ENCODE data around the gene BEX4. TPM values are rescaled to one million over a fixed set of nuclear protein-coding genes. Genes with fewer than 3 reads are reported as not detected.

Gene BEX4
- total and polyA plus RNA-seq, 12 donors = 24.5 to 150 (median 66.4) TPM

DNA sequence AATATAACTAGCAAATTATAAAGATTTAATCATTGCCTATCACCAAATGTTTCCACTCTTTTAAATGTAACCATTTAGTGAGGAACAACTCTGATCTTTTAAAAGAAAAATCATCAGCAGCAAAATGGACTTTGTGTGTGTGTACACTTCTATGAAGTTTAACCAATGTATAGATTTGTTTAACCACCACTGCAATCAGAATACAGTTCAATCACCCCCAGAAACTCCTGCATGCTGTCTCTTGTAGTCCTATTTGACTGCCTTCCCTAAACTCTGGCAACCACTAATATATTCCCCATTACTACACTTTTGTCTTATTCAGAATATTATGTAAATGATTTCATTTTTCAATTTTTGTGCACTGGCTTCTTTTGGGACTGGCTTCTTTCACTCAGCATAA, 41.7 kb downstream of the BEX4 start:
- peaks cover 3% of the 10 kb centered on the region for H3K27me3 ChIP-seq
- no peaks in the 10 kb centered on the region for H3K9me3 ChIP-seq (replicated peaks in 1 of 3)
- no peak overlapping the region for H3K4me3 ChIP-seq
- TF ChIP-seq, protein P1, sequence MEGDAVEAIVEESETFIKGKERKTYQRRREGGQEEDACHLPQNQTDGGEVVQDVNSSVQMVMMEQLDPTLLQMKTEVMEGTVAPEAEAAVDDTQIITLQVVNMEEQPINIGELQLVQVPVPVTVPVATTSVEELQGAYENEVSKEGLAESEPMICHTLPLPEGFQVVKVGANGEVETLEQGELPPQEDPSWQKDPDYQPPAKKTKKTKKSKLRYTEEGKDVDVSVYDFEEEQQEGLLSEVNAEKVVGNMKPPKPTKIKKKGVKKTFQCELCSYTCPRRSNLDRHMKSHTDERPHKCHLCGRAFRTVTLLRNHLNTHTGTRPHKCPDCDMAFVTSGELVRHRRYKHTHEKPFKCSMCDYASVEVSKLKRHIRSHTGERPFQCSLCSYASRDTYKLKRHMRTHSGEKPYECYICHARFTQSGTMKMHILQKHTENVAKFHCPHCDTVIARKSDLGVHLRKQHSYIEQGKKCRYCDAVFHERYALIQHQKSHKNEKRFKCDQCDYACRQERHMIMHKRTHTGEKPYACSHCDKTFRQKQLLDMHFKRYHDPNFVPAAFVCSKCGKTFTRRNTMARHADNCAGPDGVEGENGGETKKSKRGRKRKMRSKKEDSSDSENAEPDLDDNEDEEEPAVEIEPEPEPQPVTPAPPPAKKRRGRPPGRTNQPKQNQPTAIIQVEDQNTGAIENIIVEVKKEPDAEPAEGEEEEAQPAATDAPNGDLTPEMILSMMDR (IDR thresholded peaks at IDR 0.05) = no peak
- no peak for TF ChIP-seq POLR2A (IDR thresholded peaks at IDR 0.05)
- DNase-seq = no peak
- intact Hi-C loops (cut with DNase I) = no loop called here
- H3K36me3 ChIP-seq (replicated peaks in 1 of 2) = no peaks in the 10 kb centered on the region
- H3K4me1 ChIP-seq (replicated peaks in 1 of 2) = no peaks in the 10 kb centered on the region
- H3K27ac ChIP-seq = no peak overlapping the region

DNA sequence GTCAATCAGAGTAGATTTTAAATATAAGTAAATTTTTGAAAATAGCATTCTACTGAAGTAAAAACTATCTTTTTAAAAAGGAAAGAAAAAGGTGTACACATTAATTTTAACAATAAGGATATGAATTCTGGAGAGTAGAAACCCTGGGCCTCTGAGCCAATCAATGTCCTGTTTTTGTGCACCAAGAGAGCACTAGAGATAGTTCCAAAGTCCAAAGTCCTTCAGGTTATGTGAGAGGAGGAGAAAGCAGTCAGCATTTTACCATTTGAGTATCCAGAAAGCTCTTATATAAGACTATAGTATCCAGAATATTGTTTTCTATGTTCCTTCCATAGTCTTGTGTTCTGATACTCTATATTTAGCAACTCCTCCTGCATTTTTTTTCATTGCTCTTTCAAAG, 43.4 kb downstream of the BEX4 start:
- H3K4me3 ChIP-seq = no peak overlapping the region
- no peaks in the 10 kb centered on the region for H3K4me1 ChIP-seq (replicated peaks in 1 of 2)
- H3K36me3 ChIP-seq (replicated peaks in 1 of 2) = no peaks in the 10 kb centered on the region
- no peak for DNase-seq
- H3K9me3 ChIP-seq (replicated peaks in 1 of 3) = no peaks in the 10 kb centered on the region
- H3K27ac ChIP-seq = no peak overlapping the region
- intact Hi-C loops (cut with DNase I) = no loop called here
- TF ChIP-seq, protein P1 (IDR thresholded peaks at IDR 0.05) = no peak
- no peak for TF ChIP-seq POLR2A (IDR thresholded peaks at IDR 0.05)
- H3K27me3 ChIP-seq = peaks cover 4% of the 10 kb centered on the region

Other genes starting within 250 kb of the BEX4 start
- gene BEX1, start 150.9 kb upstream of the BEX4 start, total RNA-seq = 100 to 1,000 TPM in 1 of 9 donors, 10 to 100 TPM in 4, 1 to 10 TPM in 4; 1.4 to 153 (median 10.7) TPM
- gene BEX1, start 150.9 kb upstream of the BEX4 start, polyA plus RNA-seq = 100 to 1,000 TPM in 1 of 3 donors, 10 to 100 TPM in 2; 25.3 to 105 (median 57.3) TPM
- 1 to 10 TPM in 5 of 9 donors, under 1 TPM in 3, not detected in 1; 0.06 to 5.9 (median 1.3) TPM for gene NXF3, start 122.0 kb upstream of the BEX4 start, total RNA-seq
- 1 to 10 TPM in 2 of 3 donors, under 1 TPM in 1; 0.53 to 2.7 (median 2.2) TPM for gene NXF3, start 122.0 kb upstream of the BEX4 start, polyA plus RNA-seq
- 100 to 1,000 TPM in 1 of 9 donors, 10 to 100 TPM in 8; 54.5 to 156 (median 63.9) TPM for gene TCEAL8, start 40.0 kb downstream of the BEX4 start, total RNA-seq
- 100 to 1,000 TPM in 1 of 3 donors, 10 to 100 TPM in 2; 46.3 to 137 (median 64.0) TPM for gene TCEAL8, start 40.0 kb downstream of the BEX4 start, polyA plus RNA-seq
- 1 to 10 TPM in 3 of 9 donors, under 1 TPM in 2, not detected in 4; 0.40 to 4.3 (median 1.4) TPM for gene TCEAL5, start 61.6 kb downstream of the BEX4 start, total RNA-seq
- gene TCEAL5, start 61.6 kb downstream of the BEX4 start, polyA plus RNA-seq = 10 to 100 TPM in 2 of 3 donors, 1 to 10 TPM in 1; 3.0 to 14.5 (median 12.6) TPM
- gene BEX2, start 95.9 kb downstream of the BEX4 start, total RNA-seq = 100 to 1,000 TPM in 2 of 9 donors, 10 to 100 TPM in 7; 29.4 to 118 (median 56.9) TPM
- gene BEX2, start 95.9 kb downstream of the BEX4 start, polyA plus RNA-seq = 10 to 100 TPM; 50.0 to 99.7 (median 52.3) TPM
- 10 to 100 TPM in 1 of 9 donors, 1 to 10 TPM in 6, under 1 TPM in 1, not detected in 1; 0.79 to 15.0 (median 6.2) TPM for gene TCEAL7, start 115.1 kb downstream of the BEX4 start, total RNA-seq
- 10 to 100 TPM in 2 of 3 donors, 1 to 10 TPM in 1; 5.9 to 24.0 (median 19.5) TPM for gene TCEAL7, start 115.1 kb downstream of the BEX4 start, polyA plus RNA-seq
- 100 to 1,000 TPM in 5 of 9 donors, 10 to 100 TPM in 4; 91.8 to 256 (median 148) TPM for gene TCEAL9, start 141.4 kb downstream of the BEX4 start, total RNA-seq
- 100 to 1,000 TPM; 143 to 388 (median 235) TPM for gene TCEAL9, start 141.4 kb downstream of the BEX4 start, polyA plus RNA-seq
- 1,000 to 10,000 TPM in 1 of 9 donors, 100 to 1,000 TPM in 8; 259 to 1,002 (median 370) TPM for gene BEX3, start 161.4 kb downstream of the BEX4 start, total RNA-seq
- gene BEX3, start 161.4 kb downstream of the BEX4 start, polyA plus RNA-seq = 100 to 1,000 TPM; 171 to 431 (median 188) TPM